ENCODE results near the gene SIK2.
A peak's percentile ranks its signal among the peaks of the same experiment; 100 is the strongest.

SIK2 gene

DNA sequence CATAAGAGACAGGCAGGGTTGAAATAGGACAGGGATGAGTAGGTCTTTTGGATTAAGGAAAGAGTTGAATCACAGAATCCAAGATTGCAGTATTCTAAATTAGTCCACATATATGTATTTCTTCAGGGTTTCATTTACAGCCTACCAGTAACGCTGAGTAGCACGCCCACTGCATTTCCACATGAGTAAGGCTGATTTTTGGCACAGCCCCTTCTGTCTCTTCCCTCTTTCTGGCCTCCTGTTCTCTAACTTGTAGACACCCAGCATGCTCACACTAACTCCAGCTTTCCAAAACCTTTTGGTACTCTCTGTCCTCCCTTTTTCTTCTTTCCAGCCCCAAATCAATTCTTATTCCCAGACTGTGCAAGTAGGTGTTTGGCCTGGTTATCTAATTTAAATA is 3.7 kb upstream of the SIK2 start:
- DNase-seq (ENCODE audit: low read depth): no peak
- H3K4me3 ChIP-seq (ENCODE audit: low read depth, low read length): no peak overlapping the region
- TF ChIP-seq, protein P1, sequence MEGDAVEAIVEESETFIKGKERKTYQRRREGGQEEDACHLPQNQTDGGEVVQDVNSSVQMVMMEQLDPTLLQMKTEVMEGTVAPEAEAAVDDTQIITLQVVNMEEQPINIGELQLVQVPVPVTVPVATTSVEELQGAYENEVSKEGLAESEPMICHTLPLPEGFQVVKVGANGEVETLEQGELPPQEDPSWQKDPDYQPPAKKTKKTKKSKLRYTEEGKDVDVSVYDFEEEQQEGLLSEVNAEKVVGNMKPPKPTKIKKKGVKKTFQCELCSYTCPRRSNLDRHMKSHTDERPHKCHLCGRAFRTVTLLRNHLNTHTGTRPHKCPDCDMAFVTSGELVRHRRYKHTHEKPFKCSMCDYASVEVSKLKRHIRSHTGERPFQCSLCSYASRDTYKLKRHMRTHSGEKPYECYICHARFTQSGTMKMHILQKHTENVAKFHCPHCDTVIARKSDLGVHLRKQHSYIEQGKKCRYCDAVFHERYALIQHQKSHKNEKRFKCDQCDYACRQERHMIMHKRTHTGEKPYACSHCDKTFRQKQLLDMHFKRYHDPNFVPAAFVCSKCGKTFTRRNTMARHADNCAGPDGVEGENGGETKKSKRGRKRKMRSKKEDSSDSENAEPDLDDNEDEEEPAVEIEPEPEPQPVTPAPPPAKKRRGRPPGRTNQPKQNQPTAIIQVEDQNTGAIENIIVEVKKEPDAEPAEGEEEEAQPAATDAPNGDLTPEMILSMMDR (IDR thresholded peaks at IDR 0.05; ENCODE audit: low read depth, low read length, missing control alignments): no peak

DNA sequence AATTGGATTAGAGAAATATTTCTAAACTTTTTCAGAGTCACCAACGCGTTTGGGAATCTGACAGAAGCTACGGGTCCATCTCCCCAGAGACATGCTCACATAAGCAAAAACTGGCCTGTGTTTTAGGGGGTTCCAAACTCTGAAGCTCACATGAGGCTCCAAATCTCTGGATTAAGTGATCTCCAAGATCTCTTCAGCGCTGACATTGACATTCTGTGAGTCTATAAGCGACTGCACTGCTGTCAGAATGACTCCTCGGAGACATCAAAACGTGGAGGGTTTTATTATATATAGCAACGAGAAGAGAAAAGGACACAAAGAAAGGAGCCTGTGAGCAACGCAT is 642 bp upstream of the SIK2 start:
- TF ChIP-seq, protein P1 (IDR thresholded peaks at IDR 0.05; ENCODE audit: low read depth, low read length, missing control alignments): no peak
- peak overlapping the region; percentile 81 for H3K4me3 ChIP-seq (ENCODE audit: low read depth, low read length)
- DNase-seq (ENCODE audit: low read depth): no peak

DNA sequence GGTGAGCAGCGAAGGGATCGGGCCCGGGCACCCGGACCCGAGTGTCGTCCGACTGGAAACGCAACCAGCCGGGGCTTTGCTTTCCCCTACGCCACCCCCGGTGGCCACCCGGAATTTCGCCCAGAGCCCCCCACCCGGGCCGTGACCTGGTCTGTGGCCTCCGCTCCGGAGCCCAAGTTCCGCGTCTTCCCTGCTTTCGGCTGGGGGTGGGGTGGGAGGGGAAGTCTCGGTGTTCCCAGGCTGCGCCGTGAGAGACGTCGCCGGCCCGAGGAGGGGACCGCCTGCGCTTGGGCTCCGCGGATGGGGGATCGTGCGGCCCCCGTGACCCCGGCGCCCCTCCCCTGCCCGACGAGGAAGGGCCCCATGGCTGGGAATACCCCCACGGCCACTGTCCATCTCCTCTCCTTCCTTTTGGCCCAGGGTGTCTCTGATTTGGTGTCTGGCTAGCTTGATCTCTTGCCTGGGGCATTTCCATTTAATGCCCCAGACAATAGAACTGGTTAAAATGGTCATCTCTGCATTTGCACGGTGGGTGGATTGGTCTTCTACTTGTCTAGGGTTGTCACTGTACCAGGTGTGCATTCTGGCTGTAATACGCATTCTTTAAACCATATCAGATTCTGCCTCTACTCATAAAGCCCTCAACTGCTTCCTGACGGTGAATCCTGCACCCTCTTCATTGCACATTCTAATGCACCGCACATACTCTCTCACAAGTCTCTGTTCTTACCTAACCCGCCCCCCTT is 789 bp downstream of the SIK2 start:
- TF ChIP-seq, protein P1 (IDR thresholded peaks at IDR 0.05; ENCODE audit: low read depth, low read length, missing control alignments): no peak
- H3K4me3 ChIP-seq (ENCODE audit: low read depth, low read length): peak overlapping the region; percentile 81
- no peak for DNase-seq (ENCODE audit: low read depth)

DNA sequence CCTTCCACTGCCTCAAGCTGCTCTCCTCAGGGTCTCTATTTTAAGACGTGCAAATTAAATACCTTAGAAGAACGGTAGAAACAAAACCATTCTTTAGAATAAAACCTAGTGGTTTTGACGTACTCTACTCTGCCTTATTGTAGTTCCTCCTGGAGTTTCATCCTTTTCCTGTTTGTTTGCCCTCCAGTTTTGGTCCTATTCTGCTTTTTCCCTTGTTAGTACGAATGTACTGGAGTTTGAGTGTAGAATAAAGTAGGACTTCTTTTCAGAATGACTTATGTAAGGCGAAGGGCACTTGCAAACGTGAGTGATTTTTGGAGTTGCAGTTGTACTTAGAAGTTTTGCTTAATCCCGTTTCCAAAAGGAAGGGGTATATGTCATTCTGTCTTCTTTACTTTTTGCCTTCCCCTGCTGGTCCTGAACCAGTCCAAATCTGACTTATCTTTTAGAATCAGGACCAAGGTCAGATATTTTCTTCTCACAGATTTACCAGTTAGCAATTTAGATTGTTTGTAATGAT is 1.4 kb downstream of the SIK2 start:
- H3K4me3 ChIP-seq (ENCODE audit: low read depth, low read length): peak overlapping the region; percentile 81
- no peak for DNase-seq (ENCODE audit: low read depth)
- TF ChIP-seq, protein P1 (IDR thresholded peaks at IDR 0.05; ENCODE audit: low read depth, low read length, missing control alignments): no peak

DNA sequence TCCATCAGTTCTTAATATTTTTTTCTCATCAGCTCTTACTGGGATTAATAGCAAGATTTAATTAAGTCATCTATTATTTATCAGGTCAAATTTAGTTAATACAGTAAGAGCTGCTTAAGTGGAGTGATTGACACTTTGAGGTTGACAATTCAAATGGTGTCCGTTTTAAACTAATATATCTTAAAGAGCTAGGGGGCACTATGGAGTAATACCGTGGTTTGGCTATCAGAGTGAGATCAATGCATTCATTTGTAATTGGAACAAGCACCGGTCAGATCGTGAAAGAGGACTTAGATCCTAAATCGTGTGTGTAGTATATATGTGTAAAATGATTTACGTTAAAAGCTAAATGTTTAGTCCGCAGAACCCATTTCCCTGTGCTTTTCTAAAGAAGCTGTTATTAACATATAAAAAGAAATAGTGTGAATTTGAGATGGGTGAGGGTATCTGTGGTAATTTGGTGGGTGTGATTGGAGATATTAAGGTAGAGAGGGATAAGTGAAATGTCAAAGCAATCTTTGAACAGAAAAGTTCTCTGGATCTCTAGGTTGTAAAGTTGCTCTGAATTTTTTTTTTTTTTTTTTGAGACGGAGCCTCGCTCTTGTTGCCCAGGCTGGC is 2.3 kb downstream of the SIK2 start:
- DNase-seq (ENCODE audit: low read depth): no peak
- no peak overlapping the region; the same call in 1 of the 2 replicates for H3K4me3 ChIP-seq (ENCODE audit: low read depth, low read length)
- TF ChIP-seq, protein P1 (IDR thresholded peaks at IDR 0.05; ENCODE audit: low read depth, low read length, missing control alignments): peak; percentile 55

DNA sequence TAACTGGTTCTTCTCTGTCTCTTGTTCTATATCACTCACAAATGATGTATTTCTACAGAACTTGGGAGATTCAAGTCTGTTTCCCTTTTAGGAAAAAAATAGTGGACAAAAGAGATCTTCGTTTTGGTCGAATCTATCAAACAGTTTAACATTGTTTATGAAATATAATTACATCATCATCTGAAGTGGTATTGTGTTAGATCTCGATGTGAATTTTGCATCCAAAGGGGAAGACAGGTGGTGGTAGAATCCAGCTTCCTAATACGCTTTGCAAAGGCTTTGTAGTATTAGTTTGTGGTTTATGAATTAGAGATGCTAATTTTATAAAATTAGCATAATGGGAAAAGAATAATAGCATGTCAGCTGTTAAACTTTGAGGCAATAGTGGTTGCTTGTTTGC is 3.4 kb downstream of the SIK2 start:
- TF ChIP-seq, protein P1 (IDR thresholded peaks at IDR 0.05; ENCODE audit: low read depth, low read length, missing control alignments): no peak
- H3K4me3 ChIP-seq (ENCODE audit: low read depth, low read length): no peak overlapping the region
- no peak for DNase-seq (ENCODE audit: low read depth)

Measured in GM12864 (cell line).